ENCODE results near the gene TCF4.

DNA sequence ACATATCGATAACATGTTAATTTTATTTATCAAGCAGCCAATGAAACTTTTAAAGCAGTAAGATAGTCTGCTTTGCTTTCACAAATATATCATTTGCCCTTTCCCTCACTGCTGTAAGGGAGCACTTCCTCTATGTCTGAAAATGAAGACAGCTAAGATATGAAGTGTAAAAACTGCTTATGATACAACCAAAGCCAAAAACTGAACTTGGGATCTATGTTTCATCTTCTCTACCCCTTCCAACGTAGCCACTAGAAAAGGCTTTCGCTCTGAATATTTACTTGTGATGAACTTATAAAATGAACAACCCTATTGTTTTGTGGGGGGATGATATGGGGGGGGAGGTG, 140.3 kb downstream of the TCF4 start:
- no peak for TF ChIP-seq ELF4 (CRISPR knock-in tag; IDR thresholded peaks at IDR 0.05; ENCODE audit: low read depth)
- no peak for TF ChIP-seq NR1H2 (CRISPR knock-in tag; IDR thresholded peaks at IDR 0.05)

All from WTC11 (cell line).